ENCODE results near the gene CFAP77.

GRCh38 chr9:132451276-132451675, 41.3 kb downstream of the CFAP77 start:
- TF ChIP-seq CTCF (IDR thresholded peaks at IDR 0.05): no peak
- no peak for TF ChIP-seq POLR2A (IDR thresholded peaks at IDR 0.05)
